ENCODE data around the gene STAC3.

GRCh38 chr12:57207731-57208630 is 43.0 kb downstream of the STAC3 start:
- TF ChIP-seq MAX (IDR thresholded peaks at IDR 0.05) (no peak), CTCF (IDR thresholded peaks at IDR 0.05; ENCODE audit: low read depth, low read length, missing input control) (no peak), YY1 (IDR thresholded peaks at IDR 0.05) (no peak), TAF1 (conservative IDR thresholded peaks at IDR 0.05) (no peak)
- TF ChIP-seq, protein P1, sequence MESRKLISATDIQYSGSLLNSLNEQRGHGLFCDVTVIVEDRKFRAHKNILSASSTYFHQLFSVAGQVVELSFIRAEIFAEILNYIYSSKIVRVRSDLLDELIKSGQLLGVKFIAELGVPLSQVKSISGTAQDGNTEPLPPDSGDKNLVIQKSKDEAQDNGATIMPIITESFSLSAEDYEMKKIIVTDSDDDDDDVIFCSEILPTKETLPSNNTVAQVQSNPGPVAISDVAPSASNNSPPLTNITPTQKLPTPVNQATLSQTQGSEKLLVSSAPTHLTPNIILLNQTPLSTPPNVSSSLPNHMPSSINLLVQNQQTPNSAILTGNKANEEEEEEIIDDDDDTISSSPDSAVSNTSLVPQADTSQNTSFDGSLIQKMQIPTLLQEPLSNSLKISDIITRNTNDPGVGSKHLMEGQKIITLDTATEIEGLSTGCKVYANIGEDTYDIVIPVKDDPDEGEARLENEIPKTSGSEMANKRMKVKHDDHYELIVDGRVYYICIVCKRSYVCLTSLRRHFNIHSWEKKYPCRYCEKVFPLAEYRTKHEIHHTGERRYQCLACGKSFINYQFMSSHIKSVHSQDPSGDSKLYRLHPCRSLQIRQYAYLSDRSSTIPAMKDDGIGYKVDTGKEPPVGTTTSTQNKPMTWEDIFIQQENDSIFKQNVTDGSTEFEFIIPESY (IDR thresholded peaks at IDR 0.05): no peak
